Endodermal cell (in vitro differentiated cells): ENCODE measurements around the gene TTC39C. TPM values are rescaled to one million over a fixed set of nuclear protein-coding genes. Genes with fewer than 3 reads are reported as not detected.

Experiments
- DNase-seq: peaks from one replicate; pipeline ENCODE4 v3.0.0-alpha.2; 2017
- H3K27ac ChIP-seq: 2 replicates; pipeline ENCODE4 v1.5.1; 2013; ENCODE audit warnings: mild to moderate bottlenecking, low read depth, low read length, moderate library complexity
- H3K27me3 ChIP-seq: 2 replicates; pipeline ENCODE4 v1.6.1; 2013; ENCODE audit warnings: mild to moderate bottlenecking, low read length, moderate library complexity; ENCODE audit not compliant: insufficient read depth, control insufficient read depth, poor library complexity, severe bottlenecking
- H3K36me3 ChIP-seq: 2 replicates; pipeline ENCODE4 v1.7.0; 2013; ENCODE audit warnings: mild to moderate bottlenecking, low read length, moderate library complexity; ENCODE audit not compliant: control insufficient read depth, insufficient read depth
- H3K4me1 ChIP-seq: one replicate; pipeline ENCODE4 v1.7.0; 2013; ENCODE audit warnings: low read length; ENCODE audit not compliant: control insufficient read depth, insufficient read depth
- H3K4me3 ChIP-seq: 2 replicates; pipeline ENCODE4 v1.5.1; 2013; ENCODE audit warnings: mild to moderate bottlenecking, low read length, moderate library complexity
- H3K9ac ChIP-seq: 2 replicates; pipeline ENCODE4 v1.6.1; 2013; ENCODE audit warnings: mild to moderate bottlenecking, low read length, moderate library complexity; ENCODE audit not compliant: poor library complexity, severe bottlenecking; ENCODE audit errors: extremely low read depth
- H3K9me3 ChIP-seq: 2 replicates; pipeline ENCODE4 v1.6.1; 2013; ENCODE audit warnings: mild to moderate bottlenecking, low read length, moderate library complexity; ENCODE audit not compliant: control insufficient read depth
- H3K27ac Mint-ChIP-seq: 2 replicates; pipeline ENCODE4 v1.8.0; 2020; ENCODE audit warnings: mixed read lengths
- H3K27me3 Mint-ChIP-seq: 2 replicates; pipeline ENCODE4 v1.8.0; 2021; ENCODE audit warnings: mild to moderate bottlenecking, mixed read lengths; ENCODE audit not compliant: insufficient read depth
- H3K36me3 Mint-ChIP-seq: 2 replicates; pipeline ENCODE4 v1.8.0; 2020; ENCODE audit warnings: low read depth, mixed read lengths
- H3K4me1 Mint-ChIP-seq: 2 replicates; pipeline ENCODE4 v1.8.0; 2020; ENCODE audit warnings: mixed read lengths
- H3K4me3 Mint-ChIP-seq: 2 replicates; pipeline ENCODE4 v1.8.0; 2020; ENCODE audit warnings: mild to moderate bottlenecking, moderate library complexity, mixed read lengths
- H3K9me3 Mint-ChIP-seq: 2 replicates; pipeline ENCODE4 v1.8.0; 2020; ENCODE audit warnings: mild to moderate bottlenecking, mixed read lengths
- CTCF ChIP-seq: fragments of 200-600 bp; sonication (generic); conservative IDR thresholded peaks from 2 replicates; pipeline ENCODE4 v1.5.0; 2021; ENCODE audit warnings: antibody characterized with exemption, mild to moderate bottlenecking
- WGBS, 2 experiments: methylation state at CpG; one replicate each; pipeline versions ENCODE4 v1.1.5 to v1.1.7; 2013; ENCODE audit warnings: missing lambda C conversion rate in 2 of 2, mixed read lengths in 1 of 2; ENCODE audit not compliant: insufficient coverage in 1 of 2, insufficient read length in 1 of 2; 5-methylcytosine and 5-hydroxymethylcytosine counted together
- total RNA-seq, 2 donors: library from RNA; stranded (reverse); fragmentation: NEBNext Ultra II Directional in 1 of 2; extraction: Animal tissue kit (Norgen Biotek cat#: 25700) in 1 of 2; gene quantifications; 2 replicates in 1 of 2; 3 replicates in 1 of 2; pipeline ENCODE4 v1.2.1, GENCODE V29; 2021

The TTC39C gene
- total RNA-seq, 2 donors from 2014 or later, result 14.0 to 19.7 TPM

GRCh38 chr18:24173997-24174396, 159.4 kb downstream of the TTC39C start:
- Histone ChIP-seq H3K36me3 (no peaks in the 10 kb centered on the region), H3K9me3 (no peaks in the 10 kb centered on the region), H3K4me1 (peaks cover 6% of the 10 kb centered on the region), H3K4me3 (no peak overlapping the region), H3K27ac (no peak overlapping the region), H3K9ac (no peak overlapping the region), H3K27me3 (no peaks in the 10 kb centered on the region)
- Mint-ChIP-seq H3K27ac (no peak overlapping the region), H3K27me3 (no peaks in the 10 kb centered on the region), H3K36me3 (peaks cover 14% of the 10 kb centered on the region), H3K4me3 (no peak overlapping the region), H3K4me1 (peaks cover 17% of the 10 kb centered on the region), H3K9me3 (no peaks in the 10 kb centered on the region)
- no peak for TF ChIP-seq CTCF
- 93 to 100% methylated on average over 2 to 3 of the region's 3 CpGs for WGBS, 2 experiments
- no peak for DNase-seq

- peaks cover 11% of the 10 kb centered on the region for H3K4me1 ChIP-seq
- 66 to 68% methylated on average over 4 to 7 of the region's 7 CpGs for WGBS, 2 experiments
- Mint-ChIP-seq H3K4me3 (no peak overlapping the region), H3K9me3 (no peaks in the 10 kb centered on the region), H3K27me3 (peaks cover 4% of the 10 kb centered on the region), H3K27ac (peak overlapping the region; percentile 67), H3K36me3 (peaks cover 19% of the 10 kb centered on the region), H3K4me1 (peaks cover 26% of the 10 kb centered on the region)
- H3K9ac ChIP-seq, result peak overlapping the region; percentile 27
- peak; percentile 93 for DNase-seq
- TF ChIP-seq CTCF, result peak; percentile 94
- H3K9me3 ChIP-seq, result no peaks in the 10 kb centered on the region
- H3K27ac ChIP-seq, result no peak overlapping the region
- no peak overlapping the region for H3K4me3 ChIP-seq
- H3K27me3 ChIP-seq, result peaks cover 12% of the 10 kb centered on the region
- H3K36me3 ChIP-seq, result no peaks in the 10 kb centered on the region
Measured at GRCh38 chr18:24176727-24177416, 162.3 kb downstream of the TTC39C start.

DNA sequence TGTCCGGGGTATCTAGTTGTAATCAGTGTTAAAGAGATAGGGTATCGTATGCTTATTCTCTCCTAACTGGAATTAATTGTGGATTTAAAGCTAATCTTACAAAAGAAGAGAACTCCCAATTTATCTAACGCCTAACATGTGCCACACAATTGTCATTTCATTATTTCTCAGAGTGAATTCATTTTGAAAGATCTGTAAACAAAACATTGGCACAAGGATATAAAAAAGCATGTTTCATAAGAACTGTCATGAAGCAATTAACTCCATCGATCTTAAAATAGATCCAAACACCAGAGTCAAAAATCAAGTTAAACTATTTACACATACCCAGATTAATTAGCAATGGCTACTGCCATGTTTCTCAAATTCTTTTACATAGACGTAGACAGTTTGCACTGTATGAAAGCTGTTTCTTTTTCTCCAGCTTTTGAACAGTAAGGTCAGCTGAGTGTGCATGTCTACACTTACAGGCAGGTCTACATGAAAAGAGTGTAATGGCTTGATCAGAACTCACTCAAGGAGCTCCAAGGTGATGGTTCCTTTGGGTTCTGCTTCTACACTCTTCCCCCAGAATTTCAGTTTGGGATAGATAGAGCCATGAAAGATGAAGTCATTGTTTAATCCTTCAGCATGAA, 163.1 kb downstream of the TTC39C start:
- peaks cover 6% of the 10 kb centered on the region for H3K27me3 Mint-ChIP-seq
- H3K27ac Mint-ChIP-seq, result peak overlapping the region; percentile 67
- Histone ChIP-seq H3K36me3 (no peaks in the 10 kb centered on the region), H3K4me1 (peaks cover 11% of the 10 kb centered on the region), H3K9ac (no peak overlapping the region), H3K27me3 (peaks cover 19% of the 10 kb centered on the region), H3K27ac (no peak overlapping the region), H3K9me3 (no peaks in the 10 kb centered on the region), H3K4me3 (no peak overlapping the region)
- H3K36me3 Mint-ChIP-seq, result peaks cover 15% of the 10 kb centered on the region
- peaks cover 26% of the 10 kb centered on the region for H3K4me1 Mint-ChIP-seq
- no peak overlapping the region for H3K4me3 Mint-ChIP-seq
- WGBS, 2 experiments, result 64 to 87% methylated on average over 2 to 3 of the region's 5 CpGs
- H3K9me3 Mint-ChIP-seq, result no peaks in the 10 kb centered on the region
- no peak for TF ChIP-seq CTCF
- DNase-seq, result no peak
